OCI-M1 (cell line): Measurements from ENCODE around the gene GNG12.
A peak's percentile ranks its signal among the peaks of the same experiment; 100 is the strongest.

Source experiments
- DNase-seq: peaks from one replicate; lab custom pipeline; 2025; lab: John Stamatoyannopoulos, UW

The GNG12 gene

DNA sequence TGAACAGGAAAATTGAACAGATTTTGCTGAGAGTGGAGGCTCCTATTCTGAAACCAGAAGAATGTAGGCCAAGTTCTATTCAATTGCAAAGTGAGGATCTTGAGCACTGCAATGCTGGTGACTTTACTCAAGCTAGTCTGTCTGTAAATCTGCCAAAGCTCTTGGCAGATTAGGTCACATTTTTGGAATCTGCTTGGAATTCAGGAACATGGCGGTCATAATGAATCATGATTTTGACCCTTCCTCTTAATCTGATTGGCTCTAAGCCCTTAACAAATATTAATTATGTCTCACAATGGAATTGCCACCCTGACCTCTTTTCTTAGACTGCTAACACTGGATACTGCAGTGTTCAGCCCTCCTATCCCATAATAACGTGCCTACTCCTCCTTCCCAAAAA lies 7.2 kb upstream of the GNG12 start:
- DNase-seq = no peak

DNA sequence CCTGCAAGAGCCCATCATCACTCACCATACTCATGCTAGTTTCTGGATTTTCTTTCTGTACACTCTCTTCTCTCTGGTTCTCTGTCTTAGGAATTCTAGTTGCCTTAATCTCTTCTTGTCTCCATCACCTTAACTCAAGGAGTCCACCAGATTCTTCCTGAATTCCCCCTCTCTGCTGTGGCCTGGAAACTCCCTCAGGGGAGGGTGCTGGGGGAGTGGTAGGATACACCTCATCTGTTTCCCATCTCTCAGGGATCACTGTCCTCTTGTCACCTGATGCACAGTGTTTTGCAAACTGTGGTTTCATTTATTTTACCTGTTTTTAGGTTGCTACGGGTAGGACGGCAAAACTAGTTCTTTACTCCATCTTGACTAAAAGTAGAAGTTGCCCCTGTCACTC lies 6.6 kb upstream of the GNG12 start:
- no peak for DNase-seq

GRCh38 chr1:67838180-67838910 lies 5.1 kb upstream of the GNG12 start:
- no peak for DNase-seq

GRCh38 chr1:67836769-67837168 lies 3.5 kb upstream of the GNG12 start:
- no peak for DNase-seq

GRCh38 chr1:67835663-67836452 lies 2.6 kb upstream of the GNG12 start:
- no peak for DNase-seq

DNA sequence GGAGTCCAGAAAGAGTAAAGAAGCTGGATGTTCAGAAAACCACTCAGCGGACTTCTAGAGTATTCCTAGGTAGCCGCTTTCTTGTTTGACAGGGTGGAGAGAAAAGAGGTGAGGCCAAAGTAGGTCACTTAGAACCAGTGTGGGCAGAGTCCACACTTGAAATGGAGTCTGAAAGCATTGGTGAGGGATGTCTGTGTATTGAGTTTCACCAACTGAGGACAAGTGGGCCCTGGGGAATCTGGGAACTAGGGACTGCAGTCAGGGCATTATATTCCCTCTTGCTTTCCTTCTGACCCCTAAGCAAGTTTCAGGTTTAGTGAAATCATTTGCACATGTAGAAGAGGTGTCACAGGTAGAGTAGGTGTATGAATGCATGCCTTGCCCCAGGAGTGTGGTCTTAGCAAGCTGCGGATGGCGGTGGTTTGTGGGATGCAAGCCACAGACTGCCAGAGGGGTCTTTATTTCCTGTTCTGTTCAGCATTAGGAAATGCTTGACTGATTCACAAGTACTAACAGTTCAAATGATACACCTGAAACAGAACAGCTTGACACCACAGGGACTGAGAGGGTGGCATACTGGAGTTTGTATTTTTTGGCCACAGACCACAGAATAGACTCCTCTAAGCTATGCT lies 1.1 kb upstream of the GNG12 start:
- DNase-seq = no peak

DNA sequence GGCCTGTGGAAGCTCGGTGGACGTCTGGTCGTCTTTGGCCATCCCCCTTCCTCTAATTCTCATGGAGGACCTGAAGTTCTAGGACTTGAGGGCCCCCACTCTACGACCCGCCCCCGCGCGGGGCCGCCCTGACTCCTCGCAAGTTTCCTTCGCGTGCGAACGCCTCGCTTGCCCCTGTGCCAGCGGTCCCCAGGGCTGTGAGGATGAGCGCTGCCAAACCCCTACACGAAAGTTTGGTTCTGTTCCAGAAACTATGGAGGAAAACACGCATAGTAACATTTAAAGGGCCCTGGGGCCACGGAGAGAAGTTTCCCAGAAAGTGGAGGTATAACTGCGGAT lies 304 bp upstream of the GNG12 start:
- no peak for DNase-seq

DNA sequence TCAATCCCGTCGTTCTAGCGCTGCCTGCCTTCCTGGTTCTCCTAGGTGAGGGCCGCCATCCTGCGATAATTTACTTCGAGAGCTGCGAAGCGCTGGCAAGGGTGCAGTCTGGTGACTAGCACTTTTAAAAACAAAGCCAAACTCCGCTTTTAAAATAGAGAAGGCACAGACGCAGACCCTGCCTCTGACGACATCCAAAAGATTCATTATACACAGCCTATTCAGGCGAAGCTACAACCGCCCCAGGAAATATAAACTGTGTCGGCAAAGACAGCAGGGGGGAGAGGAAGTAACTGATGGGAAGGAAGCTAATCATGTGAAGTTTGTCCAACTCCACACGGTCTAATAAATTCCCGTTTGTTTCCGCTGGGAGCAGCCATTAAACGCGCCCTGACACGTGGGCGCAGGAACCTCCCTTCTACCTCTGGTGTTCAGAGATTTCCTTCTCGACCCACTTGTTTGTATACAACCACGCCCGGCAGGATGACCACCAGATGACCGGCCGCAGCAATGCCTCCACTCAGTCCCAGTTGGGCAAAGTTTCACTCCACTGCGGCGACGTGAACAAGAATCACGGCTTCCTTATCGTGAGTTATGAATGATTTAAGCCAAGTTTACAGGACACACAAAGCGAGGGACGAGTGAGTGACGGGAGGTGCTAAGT lies 1.3 kb downstream of the GNG12 start:
- DNase-seq = peak; percentile 17

DNA sequence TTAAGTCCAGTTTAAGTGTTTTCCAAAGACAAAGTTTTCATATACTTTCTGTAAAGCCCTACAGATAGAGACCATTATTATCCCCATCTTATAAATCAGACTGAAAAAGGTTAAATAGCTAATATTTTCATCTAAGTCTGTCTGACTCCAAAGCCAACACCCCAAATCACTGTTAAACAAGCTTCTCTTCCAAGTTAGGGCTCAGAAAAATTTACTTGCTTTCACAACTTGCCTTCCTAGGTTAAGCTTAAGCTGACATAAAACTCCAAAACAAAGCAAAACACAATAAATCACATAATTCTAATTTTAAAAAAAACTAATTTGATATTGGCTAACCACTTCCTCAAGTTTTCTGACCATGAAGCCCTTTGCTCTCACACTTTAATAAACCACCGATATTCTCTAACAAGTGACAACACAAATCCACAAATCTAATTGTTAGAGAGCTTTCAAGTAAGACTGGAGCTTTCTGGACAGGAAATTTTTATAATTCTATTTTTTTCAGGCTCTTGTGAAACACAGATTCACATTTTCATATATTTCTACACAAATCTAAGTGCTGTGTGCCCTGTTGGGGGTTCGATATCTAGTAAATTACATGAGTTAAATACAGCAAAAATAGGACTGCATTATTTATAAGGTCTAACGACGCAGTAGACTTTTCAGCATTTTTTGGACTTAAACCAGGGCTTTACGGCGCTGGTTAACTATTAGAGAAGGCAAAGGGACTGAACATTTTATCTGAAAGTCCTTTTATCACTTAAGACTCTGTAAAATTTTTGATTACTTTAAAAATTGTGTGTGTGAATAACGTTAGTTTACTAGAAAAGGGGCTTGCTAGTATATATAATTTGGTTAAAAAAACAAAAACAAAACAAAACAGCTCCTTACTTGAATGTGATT lies 2.1 kb downstream of the GNG12 start:
- DNase-seq = no peak

DNA sequence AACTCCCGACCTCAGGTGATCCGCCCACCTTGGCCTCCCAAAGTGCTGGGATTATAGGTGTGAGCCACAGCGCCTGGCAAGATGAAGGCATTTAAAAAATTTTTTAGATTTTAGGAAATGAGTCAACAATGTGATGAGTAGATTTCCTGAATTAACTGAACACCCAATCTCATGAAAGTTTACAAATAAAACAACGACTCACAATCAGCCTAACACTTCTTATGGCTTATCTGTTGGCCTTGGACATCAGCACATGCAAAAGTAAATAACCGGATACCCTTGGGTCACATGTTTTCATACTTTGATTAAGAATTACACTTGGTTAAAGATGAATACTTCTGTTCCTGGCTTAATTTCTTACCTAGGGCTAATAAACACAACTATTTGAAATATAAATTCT lies 3.0 kb downstream of the GNG12 start:
- no peak for DNase-seq

DNA sequence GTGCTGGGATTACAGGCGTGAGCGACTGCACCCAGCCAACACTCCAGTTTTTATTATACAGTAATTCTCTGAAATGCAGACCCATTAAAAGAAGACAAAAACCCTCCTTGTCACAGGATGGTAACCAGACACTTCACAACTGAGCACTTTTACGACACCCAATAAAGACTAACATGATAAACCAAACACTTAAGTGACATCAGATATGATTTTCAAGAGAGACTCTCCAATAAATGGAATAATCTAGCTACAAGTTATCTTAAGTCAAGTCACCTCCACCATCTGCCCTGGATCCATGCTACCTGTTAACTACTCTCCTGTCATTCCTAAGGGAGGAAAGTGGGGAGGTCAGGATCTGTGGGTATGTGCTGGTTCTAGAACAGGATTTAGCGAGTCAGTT lies 5.6 kb downstream of the GNG12 start:
- no peak for DNase-seq

- DNase-seq = no peak
These were observed 7.7 kb downstream of the GNG12 start for GRCh38 chr1:67825591-67825990.

GRCh38 chr1:67824766-67825165 lies 8.5 kb downstream of the GNG12 start:
- no peak for DNase-seq

- no peak for DNase-seq
These were observed 9.7 kb downstream of the GNG12 start for GRCh38 chr1:67823615-67824014.

DNA sequence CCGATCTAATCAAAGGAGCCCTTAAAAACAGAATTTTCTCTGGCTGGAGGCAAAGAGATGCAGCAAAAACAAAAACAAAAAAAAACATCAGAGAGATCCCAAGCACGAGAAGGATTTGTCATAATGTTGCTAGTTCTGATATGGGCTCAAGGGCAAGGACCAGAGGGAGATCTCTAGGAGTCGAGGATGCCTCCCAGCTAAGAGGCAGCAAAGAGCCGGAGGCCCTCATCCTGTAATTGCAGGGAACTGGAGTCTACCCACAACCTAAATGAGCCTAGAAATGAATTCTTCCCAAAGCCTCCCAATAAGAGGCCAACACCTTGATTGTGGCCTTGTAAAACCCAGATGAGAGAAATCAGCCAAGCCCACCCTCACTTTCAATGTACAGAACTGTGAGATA lies 12.0 kb downstream of the GNG12 start:
- DNase-seq = no peak

GRCh38 chr1:67818725-67819301 lies 14.5 kb downstream of the GNG12 start:
- no peak for DNase-seq

- no peak for DNase-seq
These were observed 15.1 kb downstream of the GNG12 start for GRCh38 chr1:67818162-67818561.

GRCh38 chr1:67817319-67817718 lies 15.9 kb downstream of the GNG12 start:
- DNase-seq = no peak

DNA sequence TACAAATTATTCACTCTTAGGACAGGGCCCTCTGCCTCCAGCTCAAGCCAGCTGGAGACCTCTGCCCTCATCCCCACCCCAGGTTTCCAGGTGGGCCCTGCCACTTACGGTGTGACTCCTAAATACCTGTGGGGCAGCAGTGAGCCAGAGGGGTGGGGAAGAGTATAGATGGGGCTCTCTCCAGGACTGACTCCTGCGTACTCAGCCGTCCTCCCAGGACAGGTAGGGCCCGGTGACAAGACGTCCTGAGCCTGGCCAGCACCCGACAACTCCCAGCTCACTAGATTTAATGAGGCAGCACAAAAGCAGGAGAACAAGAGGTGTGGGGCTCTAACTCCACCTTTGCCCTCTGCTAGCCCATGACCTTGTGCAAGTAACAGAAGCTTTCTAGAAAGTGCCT lies 16.8 kb downstream of the GNG12 start:
- no peak for DNase-seq

DNA sequence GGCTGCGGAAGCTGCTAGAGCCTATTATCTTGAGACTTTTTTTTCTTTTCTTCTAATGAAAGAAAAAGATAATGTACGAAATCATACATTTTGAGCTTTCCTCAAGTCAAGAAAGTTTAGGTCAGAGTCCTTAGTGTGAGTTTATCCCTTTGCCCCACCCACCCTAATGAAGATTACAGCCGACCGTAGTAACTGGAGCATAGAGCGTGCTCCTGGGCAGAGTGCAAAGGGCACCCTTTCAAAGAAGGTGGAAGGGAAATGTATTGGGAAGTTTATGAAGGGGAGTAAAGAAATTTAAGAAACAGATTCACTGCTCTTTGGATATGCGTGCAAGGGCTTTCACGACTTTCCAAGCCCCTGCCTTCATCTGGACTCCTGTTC lies 17.2 kb downstream of the GNG12 start:
- no peak for DNase-seq

DNA sequence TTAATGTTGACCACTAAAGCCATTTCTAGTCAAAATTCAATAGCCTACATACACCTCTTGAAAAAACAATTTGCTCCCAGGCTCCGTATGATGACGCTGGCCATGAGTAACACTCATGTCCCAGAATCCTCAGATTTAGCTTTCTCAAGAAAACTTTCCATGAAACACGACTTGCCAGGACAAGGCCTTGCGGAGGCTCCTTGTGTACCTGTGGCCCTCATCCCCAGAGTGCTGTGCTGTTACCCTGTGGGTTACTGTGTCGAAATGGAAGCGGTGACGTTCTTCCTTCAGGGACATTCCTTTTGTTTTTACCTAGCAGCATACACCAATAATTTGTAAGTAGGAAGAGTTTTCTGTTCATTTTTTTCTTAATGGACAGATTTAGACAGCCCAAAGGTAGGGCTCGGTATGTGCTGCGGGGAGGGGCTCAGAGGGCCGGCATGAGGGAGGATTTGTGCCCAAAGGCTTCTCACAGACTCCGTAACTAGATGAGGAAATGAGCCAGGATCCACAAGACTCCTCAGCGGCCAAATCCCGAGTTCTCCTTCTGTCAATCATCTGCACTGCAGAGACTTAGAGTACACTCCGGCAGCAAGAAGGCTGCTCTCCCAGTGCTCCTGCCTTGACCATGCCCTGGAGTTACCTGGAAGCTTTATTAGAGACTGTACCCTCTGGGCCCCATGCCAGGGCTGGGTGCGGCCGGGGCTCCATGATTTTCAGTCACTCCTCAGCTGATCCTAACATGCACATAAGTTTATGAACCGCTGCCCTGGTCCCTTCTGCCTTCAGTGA lies 17.8 kb downstream of the GNG12 start:
- DNase-seq = no peak
